Adrenal gland (tissue), 12 donors: ENCODE measurements around the gene PRSS8. TPM values are rescaled to one million over a fixed set of nuclear protein-coding genes. Genes with fewer than 3 reads are reported as not detected.

Source experiments
- DNase-seq, 7 donors: peaks; one replicate each; pipeline ENCODE4 v3.0.0-alpha.2; 2019 to 2020
- H3K27ac ChIP-seq, 5 donors: fragments of 200-600 bp; sonication (generic) in 4 of 5; 1 replicate in 3 of 5; 2 replicates in 2 of 5; pipeline versions ENCODE4 v1.5.1 to v1.8.0; 2016 to 2020; ENCODE audit warnings: mild to moderate bottlenecking in 1 of 5
- H3K27me3 ChIP-seq: fragments of 200-600 bp; 2 replicates; pipeline ENCODE4 v1.8.0; 2021
- H3K36me3 ChIP-seq, 2 donors: fragments of 200-600 bp; replicated peaks in 1 of 2; 1 replicate in 1 of 2; 2 replicates in 1 of 2; pipeline versions ENCODE4 v1.5.1 to v1.8.0; 2018 to 2022
- H3K4me1 ChIP-seq, 2 donors: fragments of 200-600 bp; replicated peaks in 1 of 2; 1 replicate in 1 of 2; 2 replicates in 1 of 2; pipeline versions ENCODE4 v1.5.1 to v1.8.0; 2018 to 2021
- H3K4me3 ChIP-seq, 4 donors: fragments of 200-600 bp; sonication (generic) in 3 of 4; one replicate each; pipeline ENCODE4 v1.5.1; 2016 to 2018
- H3K9me3 ChIP-seq, 3 donors: fragments of 200-600 bp; sonication (generic) in 1 of 3; replicated peaks in 1 of 3; 1 replicate in 2 of 3; 2 replicates in 1 of 3; pipeline versions ENCODE4 v1.5.1 to v1.8.0; 2016 to 2021
- POLR2A ChIP-seq, 2 donors: fragments of 450-650 bp; IDR thresholded peaks; one replicate each; pipeline ENCODE4 v1.6.1; 2017; ENCODE audit warnings: antibody characterized with exemption in 2 of 2, mild to moderate bottlenecking in 2 of 2, moderate library complexity in 1 of 2
- WGBS, 4 donors: extraction: QIAGEN DNeasy Blood & Tissue Kit in 2 of 4; methylation state at CpG; one replicate each; pipeline versions ENCODE4 v1.1.5 to v1.1.7; 2013 to 2017; 5-methylcytosine and 5-hydroxymethylcytosine counted together
- intact Hi-C, 2 donors: fragments of 100-400 bp; cut with DNase I; formaldehyde crosslinking; loops; one replicate each; pipeline versions ENCODE4 v1.14.1 to v1.15.0; 2022 to 2023
- polyA plus RNA-seq, 3 donors: library from polyadenylated mRNA; stranded (reverse); fragments of 200-250 nt in 2 of 3; fragments of 350-450 nt in 1 of 3; fragmentation: Illumina TruSeq in 1 of 3; extraction: RNeasy Lipid Tissue Mini Kit (QIAGEN cat#74804) in 1 of 3; gene quantifications; one replicate each; pipeline ENCODE4 v1.2.3, GENCODE V29; 2013 to 2014
- total RNA-seq, 9 donors: library from RNA; depleted of rRNA in 4 of 9; stranded (reverse); fragments of >200 nt in 4 of 9; fragments of 120-200 nt in 1 of 9; fragmentation: NEBNext Ultra II Directional in 1 of 9; extraction: Animal tissue kit (Norgen Biotek cat#: 25700) in 1 of 9; gene quantifications; one replicate each; pipeline versions ENCODE4 v1.1.0 to v1.2.4, GENCODE V29; 2013 to 2023
- TF ChIP-seq, protein P1 (sequence below), 6 experiments: fragments of 450-650 bp in 4 of 6; fragments of 200-600 bp in 2 of 6; sonication (generic) in 1 of 6; IDR thresholded peaks; 1 replicate in 5 of 6; 2 replicates in 1 of 6; pipeline versions ENCODE4 v1.5.1 to v1.8.0; 2016 to 2021; ENCODE audit warnings: antibody characterized with exemption in 6 of 6, mild to moderate bottlenecking in 2 of 6, moderate library complexity in 1 of 6
- donor health status: healthy with polysubstance abuse.
- donor health status: Bipolar disorder and iron deficiency.
- donor health status: DM: yes; HTN: yes; CAD: no.
- donor health status: DM: no; HTN: no; CAD: no.
- donor health status: DM: no; HTN: no; CAD: no.
- donor health status: DM: yes; HTN: yes; CAD: no.

PRSS8 gene
- total and polyA plus RNA-seq, 12 donors, result 0.16 to 1.8 (median 0.42) TPM; not detected in 5

DNA sequence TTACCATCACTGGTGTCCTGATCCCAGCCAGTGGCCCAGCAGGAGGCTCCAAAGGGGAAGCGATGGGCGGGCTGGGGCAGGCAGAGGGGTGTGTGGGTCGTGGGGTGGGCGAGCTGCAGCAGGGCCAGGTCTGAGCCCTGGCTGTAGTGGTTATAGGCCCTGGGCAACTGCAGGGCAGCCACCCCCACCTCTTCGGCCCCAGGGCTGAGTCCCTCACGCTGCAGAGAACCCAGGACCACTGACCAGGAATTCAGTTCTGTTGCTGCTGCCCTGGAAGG, 49.0 kb downstream of the PRSS8 start:
- intact Hi-C loops, result loop anchor here in 1 of 2 donors (10.0 kb wide), 1 partner anchor 58 kb away; no protein-coding TSS in a partner anchor
- peaks cover 0 to 14% of the 10 kb centered on the region in 2 donors for H3K36me3 ChIP-seq
- no peak for TF ChIP-seq POLR2A (IDR thresholded peaks at IDR 0.05)
- TF ChIP-seq, protein P1, sequence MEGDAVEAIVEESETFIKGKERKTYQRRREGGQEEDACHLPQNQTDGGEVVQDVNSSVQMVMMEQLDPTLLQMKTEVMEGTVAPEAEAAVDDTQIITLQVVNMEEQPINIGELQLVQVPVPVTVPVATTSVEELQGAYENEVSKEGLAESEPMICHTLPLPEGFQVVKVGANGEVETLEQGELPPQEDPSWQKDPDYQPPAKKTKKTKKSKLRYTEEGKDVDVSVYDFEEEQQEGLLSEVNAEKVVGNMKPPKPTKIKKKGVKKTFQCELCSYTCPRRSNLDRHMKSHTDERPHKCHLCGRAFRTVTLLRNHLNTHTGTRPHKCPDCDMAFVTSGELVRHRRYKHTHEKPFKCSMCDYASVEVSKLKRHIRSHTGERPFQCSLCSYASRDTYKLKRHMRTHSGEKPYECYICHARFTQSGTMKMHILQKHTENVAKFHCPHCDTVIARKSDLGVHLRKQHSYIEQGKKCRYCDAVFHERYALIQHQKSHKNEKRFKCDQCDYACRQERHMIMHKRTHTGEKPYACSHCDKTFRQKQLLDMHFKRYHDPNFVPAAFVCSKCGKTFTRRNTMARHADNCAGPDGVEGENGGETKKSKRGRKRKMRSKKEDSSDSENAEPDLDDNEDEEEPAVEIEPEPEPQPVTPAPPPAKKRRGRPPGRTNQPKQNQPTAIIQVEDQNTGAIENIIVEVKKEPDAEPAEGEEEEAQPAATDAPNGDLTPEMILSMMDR (IDR thresholded peaks at IDR 0.05), result no peak

DNA sequence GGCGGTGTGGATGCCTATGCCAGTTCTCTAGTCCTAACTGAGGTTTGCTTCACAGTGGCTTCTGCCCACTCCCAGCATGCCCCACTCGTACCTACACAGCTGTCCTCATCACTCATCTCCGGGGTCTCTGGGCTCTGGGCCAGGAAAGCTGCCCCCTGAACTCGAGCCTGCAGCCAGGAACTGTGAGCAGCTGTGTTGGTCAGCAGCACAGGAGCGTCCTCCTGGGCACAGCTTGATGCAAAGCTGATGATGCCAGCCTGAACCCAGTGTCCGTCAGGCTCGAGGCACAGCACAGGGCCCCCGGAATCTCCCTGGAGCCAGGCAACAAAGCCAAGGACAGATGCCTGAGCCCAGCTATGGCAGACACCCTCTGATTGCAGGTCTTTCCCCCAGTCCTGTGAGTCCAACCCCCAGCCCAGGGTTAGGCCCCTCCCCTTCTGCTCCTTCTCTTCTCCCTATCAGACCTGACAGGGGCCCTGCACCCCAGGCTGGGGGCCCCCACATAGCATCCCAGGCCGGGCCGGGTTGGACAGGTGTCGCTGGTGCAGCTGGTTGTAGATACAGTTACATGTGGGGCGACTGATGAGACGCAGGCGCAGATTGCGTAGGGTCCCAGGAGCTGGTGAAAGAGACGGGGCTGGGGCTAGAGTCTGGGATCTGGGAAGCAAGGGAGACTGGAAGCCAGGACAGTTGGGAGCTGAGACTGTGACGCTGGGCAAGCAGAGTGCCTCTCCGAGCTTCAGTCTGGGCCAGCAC, 49.5 kb downstream of the PRSS8 start:
- intact Hi-C loops, result loop anchor here in 1 of 2 donors (10.0 kb wide), 1 partner anchor 59 kb away; no protein-coding TSS in a partner anchor
- Histone ChIP-seq H3K4me3 (no peak overlapping the region), H3K27me3 (no peaks in the 10 kb centered on the region), H3K9me3 (no peaks in the 10 kb centered on the region), H3K4me1 (no peaks in the 10 kb centered on the region), H3K27ac (no peak overlapping the region), H3K36me3 (peaks cover 0 to 14% of the 10 kb centered on the region in 2 donors)
- no peak for TF ChIP-seq POLR2A (IDR thresholded peaks at IDR 0.05)
- TF ChIP-seq, protein P1 (IDR thresholded peaks at IDR 0.05), result no peak
- 70 to 94% (median 76%) methylated on average over 8 to 18 of the region's 18 CpGs for WGBS, 4 donors
- DNase-seq, result no peak

More for the DNA sequence above, 49.0 kb downstream of the PRSS8 start:
- Histone ChIP-seq H3K4me3 (no peak overlapping the region), H3K27me3 (no peaks in the 10 kb centered on the region), H3K4me1 (no peaks in the 10 kb centered on the region), H3K27ac (no peak overlapping the region), H3K9me3 (no peaks in the 10 kb centered on the region)
- no peak for DNase-seq
- WGBS, 4 donors, result 67 to 87% (median 83%) methylated on average over 2 to 6 of the region's 6 CpGs; no CpG with 5 or more reads in 1 of the 4 donors

DNA sequence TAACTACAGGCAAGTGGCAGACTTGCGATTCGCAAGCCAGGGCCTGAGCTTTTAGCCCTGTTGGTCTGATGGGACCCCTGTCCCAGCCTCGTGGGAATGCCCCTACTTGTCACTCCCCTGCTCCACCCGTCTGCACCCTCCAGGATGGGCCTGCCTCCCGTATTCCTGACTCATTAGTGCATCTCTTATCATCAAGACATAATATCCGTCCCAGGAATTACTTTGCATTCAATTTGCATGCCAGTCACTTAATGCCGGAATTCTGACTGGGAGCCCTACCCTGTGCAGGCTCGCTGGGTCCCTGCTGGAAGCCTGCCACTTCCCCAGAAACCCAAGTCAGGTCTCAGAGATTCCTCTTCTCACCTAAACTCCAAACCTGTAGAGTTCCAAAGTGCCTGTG, 50.1 kb downstream of the PRSS8 start:
- Histone ChIP-seq H3K36me3 (peaks cover 0 to 14% of the 10 kb centered on the region in 2 donors), H3K4me3 (no peak overlapping the region), H3K27me3 (no peaks in the 10 kb centered on the region), H3K27ac (peak overlapping the region in 2 of 5 donors; percentile 8 to 45), H3K4me1 (no peaks in the 10 kb centered on the region), H3K9me3 (no peaks in the 10 kb centered on the region)
- no peak for DNase-seq
- 59 to 64% (median 62%) methylated on average over 6 to 8 of the region's 8 CpGs for WGBS, 4 donors
- intact Hi-C loops, result loop anchor here in 1 of 2 donors (10.0 kb wide), 1 partner anchor 59 kb away; no protein-coding TSS in a partner anchor
- no peak for TF ChIP-seq POLR2A (IDR thresholded peaks at IDR 0.05)
- TF ChIP-seq, protein P1 (IDR thresholded peaks at IDR 0.05), result no peak

DNA sequence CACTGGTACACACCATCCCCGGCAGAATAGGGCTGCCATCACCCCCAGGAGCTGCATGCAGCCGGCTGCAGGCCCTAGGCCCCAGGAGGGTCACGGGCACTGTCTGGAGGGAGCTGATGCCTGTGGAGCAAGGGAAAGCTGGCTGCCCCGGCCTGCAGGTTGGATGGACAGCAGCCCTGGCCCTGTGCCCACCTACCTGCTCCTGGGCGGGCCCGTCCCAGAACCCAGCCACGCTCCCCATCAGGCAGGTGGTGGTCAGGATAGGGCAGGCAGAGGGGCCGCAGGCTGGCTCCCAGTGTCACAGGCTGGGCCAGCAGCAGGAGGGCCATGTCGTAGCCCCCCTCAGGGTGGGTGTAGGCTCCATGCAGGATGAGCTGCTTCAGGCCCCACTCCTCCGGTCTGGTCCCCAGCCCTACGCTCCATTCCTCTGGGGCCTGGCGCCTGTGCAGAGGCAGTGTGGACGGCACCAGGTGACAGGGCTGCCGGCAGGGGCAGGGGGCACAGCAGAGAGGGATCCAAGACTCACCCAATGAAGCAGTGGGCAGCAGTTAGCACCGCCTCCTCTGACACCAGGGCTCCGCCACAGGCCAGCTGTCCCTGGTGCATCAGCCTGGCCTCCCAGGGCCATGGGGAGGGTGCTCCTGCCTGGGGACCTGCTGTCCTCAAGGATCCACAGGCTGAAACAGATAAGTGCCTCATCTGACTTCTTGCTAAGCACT, 50.8 kb downstream of the PRSS8 start:
- peak overlapping the region in 2 of 5 donors; percentile 8 to 45 for H3K27ac ChIP-seq
- H3K4me1 ChIP-seq, result no peaks in the 10 kb centered on the region
- 77 to 90% (median 86%) methylated on average over 2 to 16 of the region's 16 CpGs for WGBS, 4 donors
- DNase-seq, result peak in 5 of 7 donors; percentile 29 to 72 (median 44)
- H3K9me3 ChIP-seq, result no peaks in the 10 kb centered on the region
- H3K4me3 ChIP-seq, result no peak overlapping the region
- H3K27me3 ChIP-seq, result no peaks in the 10 kb centered on the region
- TF ChIP-seq, protein P1 (IDR thresholded peaks at IDR 0.05), result no peak
- no peak for TF ChIP-seq POLR2A (IDR thresholded peaks at IDR 0.05)
- H3K36me3 ChIP-seq, result peaks cover 0 to 17% of the 10 kb centered on the region in 2 donors
- intact Hi-C loops, result loop anchor here in 1 of 2 donors (10.0 kb wide), 1 partner anchor 60 kb away; no protein-coding TSS in a partner anchor
